Measurements from ENCODE around the gene PRKAB2.
"Not testable (repeated sequence)": the region's sequence is repeated elsewhere in the genome, so short reads cannot be mapped to it uniquely, and the experiment has no call there.

Gene PRKAB2

DNA sequence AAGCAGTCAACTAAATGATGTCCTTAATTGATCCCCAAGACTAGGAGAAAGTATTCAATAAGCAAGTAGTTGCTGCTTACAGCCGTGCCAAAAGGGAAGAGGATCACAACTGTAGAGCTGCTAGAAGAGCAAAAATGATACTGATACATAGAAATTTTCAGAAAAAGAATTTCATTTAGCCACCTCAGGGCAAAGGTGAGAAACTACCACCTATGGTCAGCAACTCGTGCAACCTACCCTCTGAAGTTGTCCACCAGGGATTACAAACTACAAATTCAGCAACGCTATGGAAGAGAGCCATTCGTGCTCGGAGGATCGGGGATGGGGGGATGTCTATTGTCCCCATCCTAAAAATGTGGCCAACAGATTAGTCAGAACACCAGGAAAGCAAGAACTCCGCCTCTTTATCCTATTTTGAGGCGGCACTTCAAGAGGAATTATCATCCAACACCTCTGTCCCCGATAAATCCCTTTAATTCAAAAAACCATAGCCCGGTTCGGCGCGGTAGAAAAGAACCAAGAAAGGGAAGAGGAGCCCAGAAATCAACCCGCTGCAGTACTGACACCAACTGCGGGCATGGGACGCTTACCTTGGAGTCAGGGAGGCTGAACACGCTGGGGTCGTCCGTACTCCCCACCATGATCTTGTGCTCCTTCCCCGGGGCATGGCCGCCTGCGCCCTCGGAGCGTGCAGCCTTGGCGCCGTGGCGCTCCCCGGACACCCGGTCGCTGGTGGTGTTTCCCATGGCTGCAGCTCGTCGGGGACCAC, 687 bp downstream of the PRKAB2 start:
- DNase-seq = peak in 1 of 2 experiments; percentile 27

DNA sequence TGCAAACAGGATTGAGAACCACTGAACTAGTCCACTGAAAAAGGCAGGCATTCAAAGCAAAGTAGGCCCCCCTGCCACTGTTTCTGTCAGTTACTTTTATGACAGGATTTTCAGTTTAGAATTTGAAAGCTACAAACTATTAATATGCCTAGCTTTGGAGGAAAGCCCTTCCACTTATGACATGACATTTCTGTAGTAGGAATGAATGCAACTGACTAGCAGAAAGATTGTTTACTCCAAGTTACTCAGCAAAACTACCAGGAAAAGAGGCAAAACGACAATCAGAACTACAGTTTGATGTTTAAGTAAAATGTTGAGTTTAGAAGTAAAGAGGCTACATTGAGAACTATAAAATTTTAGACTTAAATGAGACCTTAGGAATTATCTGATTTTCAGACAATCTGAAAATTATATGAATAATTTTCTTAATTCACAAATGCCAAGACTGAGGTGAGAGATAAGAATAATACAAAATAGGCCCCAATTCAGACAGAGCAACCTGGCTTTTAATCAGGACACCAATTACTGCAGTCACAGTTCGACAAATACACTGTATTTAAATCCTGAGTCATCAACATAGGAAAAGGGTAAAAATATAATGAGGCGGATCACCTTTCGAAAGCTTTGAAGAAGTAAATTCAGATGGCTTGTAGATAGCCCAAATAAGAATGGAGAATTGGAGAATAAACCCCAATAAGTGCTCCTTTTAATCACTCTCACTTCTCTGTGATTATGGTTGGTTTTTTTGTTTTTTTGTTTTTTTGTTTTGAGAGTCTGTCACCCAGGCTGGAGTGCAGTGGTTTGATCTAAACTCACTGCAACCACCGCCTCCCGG, 2.2 kb downstream of the PRKAB2 start:
- DNase-seq = no peak

DNA sequence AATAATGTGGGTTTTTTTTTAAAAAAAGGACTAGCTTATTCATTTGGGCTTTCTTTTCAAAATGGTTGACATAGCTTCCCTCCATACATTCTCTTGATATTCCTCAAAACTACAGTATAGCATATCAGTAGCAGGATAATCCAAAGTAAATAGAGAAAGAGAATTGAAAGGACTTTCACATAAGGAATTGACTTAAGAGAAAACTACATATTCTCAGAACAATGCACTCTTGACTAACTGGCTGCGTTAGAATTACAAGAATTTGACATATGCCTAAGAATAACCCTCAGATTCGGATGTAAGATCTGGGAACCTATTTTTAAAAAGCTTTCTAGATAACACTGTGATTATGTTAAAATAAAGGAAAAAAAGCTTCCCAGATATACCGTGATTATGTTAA, 3.1 kb downstream of the PRKAB2 start:
- DNase-seq = no peak

GRCh38 chr1:147168626-147169058, 3.6 kb downstream of the PRKAB2 start:
- peak in 1 of 2 experiments; percentile 37 for DNase-seq

DNA sequence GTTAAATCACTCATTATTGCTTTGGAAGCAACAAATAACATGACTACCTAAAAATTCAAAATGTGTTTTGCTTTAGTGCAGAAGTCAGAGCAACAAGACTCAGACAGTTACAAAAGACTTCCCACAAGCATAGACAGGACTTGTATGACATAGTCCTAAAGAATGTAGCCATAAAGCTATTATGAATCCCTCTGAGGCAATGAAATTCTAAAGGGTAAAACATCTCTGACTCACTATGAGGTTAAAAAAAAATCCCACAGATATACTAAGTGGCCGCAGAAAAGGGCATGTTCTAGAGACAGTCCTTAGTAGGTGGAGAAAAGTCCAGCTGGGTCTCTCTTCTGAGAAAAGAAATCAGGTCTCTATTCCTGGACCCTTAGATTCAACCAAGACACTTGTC, 4.9 kb downstream of the PRKAB2 start:
- DNase-seq = no peak

DNA sequence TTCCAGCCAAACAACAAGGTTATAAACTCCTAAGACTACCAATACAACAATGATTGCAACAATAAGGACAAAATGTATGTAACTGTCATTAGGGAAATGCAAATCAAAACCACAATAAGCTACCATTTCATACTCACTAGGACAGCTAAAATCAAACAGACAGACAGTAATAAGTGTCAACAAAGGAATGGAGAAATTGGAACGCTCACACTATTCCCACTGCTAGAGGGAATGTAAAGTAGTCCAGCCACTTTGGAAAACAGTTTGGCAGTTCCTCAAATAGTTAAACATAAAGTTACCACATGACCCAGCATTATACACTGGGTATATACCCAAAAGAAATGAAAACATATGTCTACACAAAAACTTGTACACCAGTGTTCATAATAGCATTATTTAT, 9.3 kb downstream of the PRKAB2 start:
- no peak for DNase-seq

GRCh38 chr1:147162093-147162492, 10.2 kb downstream of the PRKAB2 start:
- no peak for DNase-seq

- DNase-seq = not testable (repeated sequence)
Observed at GRCh38 chr1:147157116-147157515, 15.2 kb downstream of the PRKAB2 start.

DNA sequence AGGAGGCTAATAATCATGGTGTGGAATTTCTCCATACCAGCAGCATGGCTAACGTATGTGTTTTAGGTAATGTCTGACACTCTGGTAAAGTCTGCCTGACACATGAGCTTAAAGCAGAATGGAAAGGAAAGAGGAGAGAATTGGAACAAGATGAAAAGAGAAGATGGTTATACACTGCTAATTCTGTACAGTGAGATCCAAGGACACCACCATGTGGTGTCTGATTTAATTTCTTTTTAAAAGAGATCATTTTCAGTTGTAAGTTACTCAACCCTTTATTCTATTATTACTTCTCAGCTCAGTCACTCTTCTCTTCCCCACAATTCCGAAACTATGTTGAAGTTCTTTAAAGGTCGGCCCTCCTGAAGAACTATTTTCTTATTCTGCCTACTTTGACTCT, 15.6 kb downstream of the PRKAB2 start:
- no peak for DNase-seq

DNA sequence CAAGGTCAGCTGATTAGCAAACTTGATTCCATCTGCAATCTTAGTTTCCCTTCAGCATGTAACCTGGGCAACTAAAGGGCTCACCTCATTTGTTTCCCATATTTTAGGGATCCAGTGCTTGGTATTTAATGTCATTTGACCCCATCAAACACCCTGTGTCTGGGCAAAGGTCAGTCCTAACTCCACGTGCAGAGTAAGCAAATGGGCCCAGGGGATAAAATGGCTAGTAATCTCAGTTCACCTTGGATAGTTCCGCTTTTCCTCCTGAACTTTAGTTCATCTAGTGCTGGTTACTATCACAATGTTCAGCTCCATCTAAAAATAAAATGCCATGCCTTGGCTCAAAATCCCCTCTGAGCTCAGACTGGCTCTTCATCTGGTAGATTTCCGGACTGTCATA, 19.5 kb downstream of the PRKAB2 start:
- no peak for DNase-seq

DNA sequence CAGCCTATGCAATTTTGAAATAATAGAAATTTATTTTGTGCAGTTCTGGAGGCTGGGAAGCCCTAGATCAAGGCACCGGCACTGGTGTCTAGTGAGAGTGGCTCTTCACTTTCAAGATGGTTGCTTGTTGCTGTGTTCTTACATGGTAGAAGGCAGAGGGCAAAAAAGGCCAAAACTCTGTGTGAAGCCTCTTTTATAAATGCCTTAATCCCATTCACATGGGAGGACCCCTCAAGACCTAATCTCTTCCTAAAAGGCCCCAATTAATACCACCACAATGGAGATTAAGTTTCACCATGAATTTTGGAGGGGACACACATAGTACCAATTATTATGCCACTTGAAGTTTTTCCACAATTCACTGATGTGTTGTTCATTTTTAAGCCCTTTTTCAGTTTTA, 21.0 kb downstream of the PRKAB2 start:
- no peak for DNase-seq

DNA sequence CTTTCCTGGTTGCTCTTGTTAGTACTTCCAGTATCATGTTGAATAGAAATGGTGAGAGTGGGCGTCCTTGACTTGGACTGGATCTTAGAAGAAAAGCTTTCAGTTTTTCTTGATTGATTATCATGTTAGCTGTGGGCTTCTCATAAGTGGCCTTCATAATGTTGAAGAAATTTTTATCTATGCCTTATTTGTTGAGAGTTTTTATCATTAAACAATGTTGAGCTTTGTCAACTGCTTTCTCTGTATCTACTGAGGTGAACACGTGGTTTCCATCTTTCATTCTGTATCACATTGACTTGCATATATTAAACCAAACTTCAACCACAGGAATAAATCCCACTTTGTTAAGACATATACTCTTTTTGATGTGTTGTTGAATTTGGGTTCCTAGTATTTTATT, 29.4 kb downstream of the PRKAB2 start:
- no peak for DNase-seq

DNA sequence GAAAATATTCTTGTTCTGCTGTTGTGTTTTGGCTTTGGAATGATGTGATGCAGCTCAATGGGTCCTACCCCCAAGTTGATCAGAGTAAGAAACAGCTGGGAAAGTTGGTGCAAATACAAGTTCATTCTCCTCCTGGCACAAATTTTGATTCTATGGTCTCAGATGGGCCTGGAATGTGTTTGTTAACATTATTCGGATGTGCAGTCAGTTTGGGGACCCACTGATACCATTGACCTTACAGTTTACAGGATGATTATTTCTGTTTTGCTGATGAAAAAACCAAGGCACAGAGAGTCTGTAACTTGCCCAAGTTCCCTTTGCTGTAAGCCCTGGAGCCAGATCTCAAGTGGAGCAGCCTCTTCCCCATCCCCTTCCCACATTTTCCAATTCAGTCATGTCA, 41.5 kb downstream of the PRKAB2 start:
- DNase-seq = not testable (repeated sequence)

GRCh38 chr1:147129116-147129873, 43.0 kb downstream of the PRKAB2 start:
- no peak for DNase-seq

- DNase-seq = no peak
Observed at GRCh38 chr1:147124266-147124665, 48.0 kb downstream of the PRKAB2 start.

GRCh38 chr1:147117109-147117508, 55.2 kb downstream of the PRKAB2 start:
- DNase-seq = no peak

DNA sequence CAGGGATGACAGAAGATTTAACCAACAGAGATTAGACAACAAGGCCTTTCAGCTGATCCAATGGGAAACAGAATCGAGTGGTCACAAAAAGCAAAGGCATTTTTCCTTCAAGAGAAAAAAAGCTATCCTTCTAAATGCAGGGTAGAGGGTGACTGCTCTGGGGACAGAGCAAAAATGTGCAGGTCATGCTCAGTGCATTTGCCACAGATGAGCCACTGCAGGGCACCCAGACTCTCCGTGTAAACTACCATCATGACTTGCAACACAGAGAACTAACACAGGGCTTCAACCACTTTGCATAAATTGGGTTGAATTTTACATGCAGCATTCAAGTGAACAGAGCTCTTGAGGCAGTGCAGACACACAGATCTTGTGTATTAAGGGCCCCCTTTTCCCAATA, 56.8 kb downstream of the PRKAB2 start:
- no peak for DNase-seq

- DNase-seq = not testable (repeated sequence)
Observed at GRCh38 chr1:147115079-147115478, 57.2 kb downstream of the PRKAB2 start.

GRCh38 chr1:147114353-147114752, 57.9 kb downstream of the PRKAB2 start:
- DNase-seq = not testable (repeated sequence)

- DNase-seq = no peak
Observed at GRCh38 chr1:147111381-147112130, 60.7 kb downstream of the PRKAB2 start.

GRCh38 chr1:147110872-147111271, 61.4 kb downstream of the PRKAB2 start:
- DNase-seq = no peak

DNA sequence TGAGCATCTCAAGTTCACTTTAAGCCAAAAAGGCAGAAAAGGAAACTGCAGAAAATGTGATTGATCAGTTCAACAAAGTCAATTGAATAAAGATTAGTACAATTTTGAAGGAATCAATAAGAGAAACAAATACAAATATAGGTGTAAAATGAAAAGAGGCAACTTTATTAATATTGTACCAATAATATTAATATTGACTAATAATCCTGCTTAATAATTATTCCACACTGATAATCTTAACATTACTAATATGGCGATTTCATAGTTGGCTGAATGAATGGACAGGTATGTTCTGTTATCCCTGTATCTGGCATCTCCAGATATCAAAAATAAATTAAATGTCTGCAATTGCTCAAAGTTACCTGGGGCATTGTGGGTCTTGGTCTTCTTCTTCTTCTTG, 61.8 kb downstream of the PRKAB2 start:
- DNase-seq = no peak

DNA sequence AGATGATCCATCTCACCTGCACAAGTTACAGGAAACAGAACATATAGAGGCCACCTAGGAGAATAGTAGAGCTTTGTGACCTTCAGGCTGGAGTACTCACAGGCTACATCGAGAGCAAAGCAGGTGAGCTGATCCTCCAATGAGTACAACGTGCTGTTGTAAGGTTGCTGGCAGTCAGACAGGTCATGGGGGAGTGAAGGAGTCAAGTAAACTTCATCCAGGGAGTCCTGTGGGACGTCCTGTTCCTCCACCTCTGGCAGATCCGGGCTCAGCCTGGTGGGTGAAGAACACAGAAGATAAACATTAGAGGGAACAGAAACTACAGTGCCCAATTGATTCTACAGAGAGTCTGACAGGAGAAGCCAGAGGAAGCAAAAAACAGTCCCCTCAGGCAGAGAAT, 62.5 kb downstream of the PRKAB2 start:
- DNase-seq = no peak

Measured in SHP77 (cell line).